ENCODE measurements around the gene SEPTIN8.

GRCh38 chr5:132771503-132771998 is 5.5 kb downstream of the SEPTIN8 start:
- TF ChIP-seq EZH2 (IDR thresholded peaks at IDR 0.05; ENCODE audit: insufficient read depth, poor library complexity, severe bottlenecking) (no peak), EZH2phosphoT487 (IDR thresholded peaks at IDR 0.05; ENCODE audit: insufficient read depth, low read depth) (no peak)

Data from GM23248 (cell line).